Stimulated activated CD4-positive, alpha-beta T cell treated with anti-CD3 and anti-CD28 coated beads, Interleukin-15, amount 100 ng/mL, for 1 hour (primary cell): Measurements from ENCODE around the gene VDAC1.
"Not testable (repeated sequence)": the region's sequence is repeated elsewhere in the genome, so short reads cannot be mapped to it uniquely, and the experiment has no call there.

Experiments used
- DNase-seq, 2 donors: peaks; one replicate each; pipeline ENCODE4 v3.0.0-alpha.2; 2020; ENCODE audit warnings: low read depth in 1 of 2, low spot score in 1 of 2

Gene VDAC1

DNA sequence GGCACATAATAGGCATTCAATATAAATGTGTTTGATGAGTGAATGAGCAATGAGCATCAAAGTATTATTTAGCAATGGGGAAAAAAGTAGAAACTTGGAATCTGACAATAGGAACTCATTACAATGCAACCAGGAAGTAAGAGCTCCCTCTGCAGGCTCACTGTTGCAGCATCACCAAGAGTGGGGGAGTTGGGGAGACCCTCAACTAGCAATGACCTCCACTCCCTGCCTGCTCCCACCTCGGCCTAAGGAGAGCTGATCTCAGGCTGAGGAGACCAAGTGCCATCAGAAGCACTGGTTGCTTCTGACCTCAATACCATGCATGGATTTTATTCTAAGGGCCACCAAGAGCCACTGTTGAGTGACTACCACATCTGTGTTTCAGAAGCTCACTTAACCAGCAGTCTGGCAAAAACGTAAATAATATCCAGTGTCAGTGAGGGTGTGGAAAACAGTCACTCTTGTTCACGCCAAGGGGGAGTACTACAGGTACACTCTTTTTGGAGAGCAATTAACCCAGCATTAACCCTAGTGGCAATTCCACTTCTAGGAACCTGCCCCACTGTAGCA, 8.0 kb downstream of the VDAC1 start:
- no peak for DNase-seq

DNA sequence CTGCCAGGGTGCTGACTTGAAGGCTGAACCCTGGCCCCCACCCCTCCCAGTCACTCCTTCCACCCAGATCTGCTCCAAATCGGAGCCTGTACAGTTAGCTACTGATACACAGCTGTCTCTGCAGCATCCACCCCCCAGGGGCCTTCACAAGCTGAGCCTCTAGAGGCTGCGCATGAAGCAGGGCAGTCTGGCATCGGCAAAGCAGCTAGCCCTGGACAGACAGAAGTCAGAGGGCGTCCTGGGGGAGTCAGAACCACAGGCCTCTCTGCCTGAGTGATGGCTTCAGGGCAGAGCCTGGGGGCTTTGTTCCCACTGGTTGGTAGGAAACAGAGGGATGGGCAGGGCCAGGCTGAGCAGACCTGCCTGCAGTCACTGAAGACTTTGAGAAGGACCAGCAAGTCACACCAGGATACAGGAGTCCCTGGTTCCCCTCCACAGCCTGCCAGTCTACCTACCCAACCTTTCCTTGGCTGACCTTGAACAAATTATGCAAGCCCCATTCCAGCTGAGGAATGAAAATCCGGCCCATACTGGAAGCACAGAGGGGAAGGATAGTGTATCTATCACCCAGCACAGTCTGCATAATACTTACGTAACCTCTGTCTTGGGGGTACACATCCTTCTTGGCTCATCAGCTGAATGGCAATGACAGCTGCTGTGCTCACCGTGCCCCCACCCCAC, 8.8 kb downstream of the VDAC1 start:
- no peak for DNase-seq

DNA sequence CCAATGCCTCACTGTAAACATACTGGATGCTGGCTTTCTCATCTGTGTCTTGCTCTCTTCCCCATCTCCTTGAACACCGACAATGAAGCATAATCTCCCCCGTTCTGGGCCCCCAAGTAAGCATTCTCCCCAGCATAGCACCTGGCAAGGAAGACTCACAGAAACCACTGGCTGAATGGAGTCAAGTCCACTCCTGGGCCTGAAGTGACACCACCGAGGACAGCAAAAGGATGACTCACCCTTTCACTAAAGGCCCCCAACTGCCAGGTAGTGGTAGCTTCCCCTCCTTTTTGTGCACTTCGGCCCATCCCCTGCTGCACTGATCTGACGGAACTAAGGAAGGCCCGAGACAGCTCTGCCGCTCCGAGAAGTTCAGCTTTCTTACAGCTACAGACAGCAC, 9.4 kb downstream of the VDAC1 start:
- no peak for DNase-seq

DNA sequence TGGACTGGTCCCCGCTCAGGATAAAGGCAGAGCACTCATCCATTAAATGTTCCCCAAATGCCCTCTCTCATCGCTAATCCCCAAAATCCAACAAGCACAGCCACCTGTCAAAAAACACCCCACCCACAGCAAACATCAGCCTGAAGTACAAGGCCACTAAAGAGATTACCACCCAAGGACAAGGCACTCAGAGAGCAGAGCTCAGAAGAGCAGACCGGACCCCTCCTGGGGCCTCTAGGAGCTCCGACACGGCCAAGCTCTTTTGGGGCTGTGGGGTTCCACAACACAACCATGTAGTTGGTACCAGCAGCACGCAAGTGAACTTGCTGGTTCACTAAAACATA, 9.8 kb downstream of the VDAC1 start:
- no peak for DNase-seq

DNA sequence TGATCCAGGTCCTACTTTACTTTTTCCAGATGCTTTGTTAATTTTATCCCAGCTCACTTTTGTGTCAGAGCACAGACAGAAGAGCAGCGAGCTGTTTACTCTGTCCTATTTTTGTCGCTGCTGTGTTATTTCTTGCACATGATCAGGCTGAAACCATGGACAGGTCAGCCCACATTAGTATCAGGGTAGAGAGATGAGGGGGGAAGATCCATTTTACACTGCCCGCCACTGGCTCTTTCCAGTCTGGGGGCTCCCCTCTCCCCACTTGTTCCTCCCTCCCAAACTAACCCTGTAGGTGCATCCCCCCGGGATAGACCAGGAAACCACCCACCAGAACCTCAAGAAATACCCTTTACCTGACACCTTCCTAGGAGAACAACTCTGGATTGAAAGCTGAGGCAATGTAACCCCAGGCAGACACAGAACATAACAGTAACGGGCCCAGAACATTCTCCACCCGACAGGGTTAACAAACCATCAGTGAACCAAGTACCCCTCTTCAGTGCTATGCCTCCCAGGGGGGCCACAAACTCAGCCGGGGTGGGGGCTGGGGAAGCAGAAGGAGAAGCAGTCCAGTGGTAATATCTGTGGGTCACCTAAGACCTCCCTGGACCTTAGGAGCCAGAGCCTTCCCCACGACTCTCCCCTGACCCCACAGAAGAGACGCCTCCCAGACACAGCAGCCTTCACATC, 10.3 kb downstream of the VDAC1 start:
- no peak for DNase-seq

DNA sequence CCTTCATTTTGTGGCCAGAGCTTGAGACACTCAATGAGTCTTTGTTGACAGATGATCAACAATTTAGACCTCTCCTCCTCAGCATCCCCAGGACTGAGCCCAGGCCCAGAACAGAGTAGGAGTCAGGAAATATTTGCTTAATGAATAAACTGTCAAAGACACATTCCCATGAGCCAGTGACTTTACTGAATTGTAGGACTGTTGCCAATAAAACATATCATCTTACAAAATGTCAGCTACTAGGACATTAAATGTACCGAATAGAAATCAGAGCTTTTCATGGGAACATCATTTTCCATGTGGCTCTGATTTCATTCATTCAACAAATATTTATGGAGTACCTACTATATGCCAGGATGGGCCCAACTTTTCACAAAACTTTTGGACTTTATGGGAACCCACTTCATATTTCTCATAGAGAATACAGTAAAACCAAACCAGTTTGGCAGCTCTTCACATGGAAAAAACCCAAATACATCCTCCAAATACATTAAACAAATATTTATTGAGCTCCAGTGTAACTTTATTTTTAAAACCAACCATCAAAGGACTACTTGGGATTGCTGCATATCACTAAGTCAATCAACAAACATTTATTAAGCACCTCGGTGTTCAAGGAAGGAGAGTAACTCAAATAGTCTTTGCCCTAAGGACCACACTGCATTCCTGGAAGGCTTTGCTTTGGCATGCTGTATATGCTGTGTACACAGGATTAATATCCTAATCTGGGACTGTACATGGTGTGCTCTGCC, 11.4 kb downstream of the VDAC1 start:
- no peak for DNase-seq

DNA sequence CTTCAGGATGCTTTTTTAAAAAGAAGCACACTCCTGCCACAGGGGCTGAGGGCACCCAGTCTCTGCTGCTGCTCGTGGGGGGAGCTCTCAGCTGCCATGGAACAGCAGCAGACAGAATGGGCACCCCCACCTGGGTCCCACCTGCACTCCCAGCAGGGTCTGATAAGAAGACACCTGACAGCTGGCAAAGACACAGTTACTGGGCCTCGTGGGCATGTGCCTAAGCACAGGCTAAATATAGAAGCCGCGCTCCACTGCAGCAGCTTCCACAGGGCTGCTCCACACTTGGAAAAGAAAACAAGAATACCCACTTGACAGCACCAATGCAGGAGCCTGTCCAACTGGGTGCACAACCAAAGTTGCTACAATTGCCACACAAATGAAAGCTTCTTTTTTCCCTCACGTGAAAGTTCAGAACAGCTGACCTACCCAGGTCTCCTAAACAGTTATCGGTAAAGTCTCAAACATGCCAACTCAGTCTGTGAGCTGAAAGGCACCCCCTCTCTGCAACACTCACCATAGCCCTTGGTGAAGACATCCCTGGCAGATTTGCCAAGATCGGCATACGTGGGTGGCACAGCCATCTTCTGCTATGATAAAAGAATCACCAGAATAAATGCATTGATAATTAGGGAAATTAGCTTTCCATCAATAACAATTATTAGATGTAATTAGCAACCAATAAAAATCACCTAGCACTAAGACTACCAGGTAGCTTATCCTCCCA, 12.2 kb downstream of the VDAC1 start:
- DNase-seq: no peak

DNA sequence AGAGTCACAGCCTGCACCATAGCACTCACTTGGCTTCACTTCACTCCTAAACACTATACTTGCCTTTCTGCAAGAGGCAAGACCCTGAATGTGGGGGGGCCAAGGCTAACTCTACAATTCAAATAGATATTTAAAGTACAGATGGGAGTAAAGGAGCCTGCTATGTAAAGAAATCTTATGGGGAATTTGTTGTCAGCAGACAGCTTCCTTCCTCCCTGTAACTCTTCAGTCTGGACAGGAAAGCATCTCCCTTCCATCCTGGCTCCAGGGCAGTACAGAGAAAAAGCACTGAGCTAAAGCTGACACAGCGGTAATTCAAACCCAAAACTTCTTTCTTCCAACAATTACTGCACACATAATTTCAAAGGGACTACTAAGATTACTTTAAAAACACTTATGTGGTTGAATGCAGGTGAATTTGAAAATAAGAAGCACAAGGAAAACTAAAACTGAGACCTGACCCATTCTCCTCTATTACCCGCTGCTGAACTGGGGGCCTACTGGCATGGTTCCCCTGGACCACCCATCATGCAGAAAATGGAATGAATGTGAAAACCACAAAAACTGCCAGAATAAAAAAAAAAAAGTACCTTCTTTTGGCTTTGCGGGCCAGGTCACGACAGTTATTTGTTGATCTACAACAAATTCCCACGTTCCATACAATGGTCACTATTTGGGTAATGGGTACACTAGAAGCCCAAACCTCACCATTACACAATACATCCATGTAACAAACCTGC, 13.4 kb downstream of the VDAC1 start:
- DNase-seq: no peak

DNA sequence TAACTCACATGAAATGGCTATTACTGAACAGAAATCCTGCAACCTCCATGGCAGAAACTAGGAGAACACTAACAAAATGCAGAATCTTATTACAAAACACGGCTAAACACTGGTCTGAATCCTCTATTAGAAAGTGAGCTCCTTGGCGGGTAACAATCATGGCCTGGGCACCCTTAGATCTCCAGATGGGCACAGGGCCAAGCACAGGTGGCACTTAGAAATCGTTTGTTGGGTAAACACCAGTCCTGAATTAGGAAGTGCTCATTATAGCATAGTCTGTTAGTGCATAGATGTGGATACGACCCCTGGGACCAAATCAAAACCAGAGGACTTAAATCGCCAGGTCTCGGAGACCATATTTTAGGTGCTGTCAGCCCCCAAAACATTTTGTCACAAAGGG, 14.4 kb downstream of the VDAC1 start:
- no peak for DNase-seq

DNA sequence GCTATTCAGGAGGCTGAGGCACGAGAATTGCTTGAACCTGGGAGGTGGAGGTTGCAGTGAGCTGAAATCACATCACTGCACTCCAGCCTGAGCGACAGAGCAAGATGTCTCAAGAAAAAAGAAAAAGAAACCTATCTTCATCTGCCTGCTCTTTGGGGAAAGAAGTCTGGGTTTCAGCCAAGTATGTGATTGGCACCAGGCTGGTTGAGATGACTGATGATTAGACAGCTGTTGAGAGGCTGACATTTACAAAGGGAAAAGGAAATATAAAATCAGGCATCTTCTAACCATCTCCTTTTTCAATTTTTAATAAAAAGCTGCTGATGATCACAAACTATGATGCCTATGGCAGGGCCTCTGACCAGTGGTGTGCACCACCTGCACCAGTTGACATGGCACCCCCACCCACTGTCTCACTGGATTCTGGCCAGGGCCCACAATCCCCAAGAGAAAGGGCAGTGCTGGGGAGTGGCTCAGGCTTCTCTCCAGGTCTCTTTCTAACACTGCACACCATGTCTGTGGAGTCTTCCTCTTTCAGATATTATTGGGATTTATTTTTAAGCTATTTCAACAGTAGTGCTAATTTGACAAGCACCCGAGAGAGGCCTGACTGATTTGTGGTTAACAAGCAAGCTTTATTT, 19.1 kb downstream of the VDAC1 start:
- DNase-seq: no peak

DNA sequence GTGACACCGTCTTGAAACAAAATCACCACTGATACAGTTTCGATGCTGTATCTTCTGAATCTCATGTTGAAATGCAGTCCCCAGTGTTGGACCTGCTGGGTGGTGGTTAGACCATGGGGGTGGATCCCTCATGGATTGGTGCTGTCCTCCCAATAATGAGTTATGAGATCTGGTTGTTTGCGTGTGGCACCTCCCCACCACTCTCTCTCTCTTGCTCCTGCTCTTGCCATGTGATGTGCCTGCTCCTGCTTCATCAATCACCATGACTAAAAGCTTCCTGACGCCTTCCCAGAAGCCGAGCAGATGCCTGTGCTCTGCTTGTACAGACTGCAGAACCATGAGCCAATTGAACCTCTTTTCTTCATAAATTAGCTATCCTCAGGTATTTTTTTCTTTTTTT, 21.1 kb downstream of the VDAC1 start:
- no peak for DNase-seq

DNA sequence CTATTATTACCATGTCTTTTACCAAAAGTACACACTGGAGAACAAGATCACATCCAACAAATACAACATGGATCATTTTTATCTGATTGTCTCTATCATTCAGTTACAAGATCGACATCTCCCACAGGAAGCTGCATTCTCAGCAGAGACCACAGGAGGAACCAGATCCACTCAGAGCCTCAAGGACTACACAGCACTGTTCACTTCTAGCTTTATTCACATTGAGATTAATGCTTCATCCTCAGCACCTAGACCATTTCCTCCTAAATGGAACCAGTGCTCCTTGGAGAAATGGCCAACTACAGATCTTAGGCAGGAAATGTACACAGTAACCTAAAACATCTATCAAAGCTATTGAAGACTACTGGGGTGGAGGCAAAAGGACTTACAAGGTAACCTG, 23.1 kb downstream of the VDAC1 start:
- DNase-seq: no peak

DNA sequence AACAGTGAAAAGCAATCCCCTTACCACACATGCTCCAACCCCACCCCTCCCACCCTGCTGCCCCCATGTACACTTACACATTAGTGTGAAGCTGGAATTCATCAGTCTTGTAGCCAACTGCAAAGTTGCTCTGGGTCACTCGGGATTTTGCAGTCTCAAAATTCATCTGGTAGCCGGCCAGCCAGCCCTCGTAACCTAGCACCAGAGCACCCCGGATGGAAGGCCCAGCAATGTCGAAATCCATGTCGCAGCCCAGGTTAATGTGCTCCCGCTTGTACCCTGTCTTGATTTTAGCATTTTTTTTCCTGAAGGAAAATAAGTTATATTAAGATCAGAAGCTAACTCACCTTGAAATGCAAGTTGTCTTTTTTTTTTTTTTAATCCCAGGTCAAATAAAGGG, 24.1 kb downstream of the VDAC1 start:
- no peak for DNase-seq

DNA sequence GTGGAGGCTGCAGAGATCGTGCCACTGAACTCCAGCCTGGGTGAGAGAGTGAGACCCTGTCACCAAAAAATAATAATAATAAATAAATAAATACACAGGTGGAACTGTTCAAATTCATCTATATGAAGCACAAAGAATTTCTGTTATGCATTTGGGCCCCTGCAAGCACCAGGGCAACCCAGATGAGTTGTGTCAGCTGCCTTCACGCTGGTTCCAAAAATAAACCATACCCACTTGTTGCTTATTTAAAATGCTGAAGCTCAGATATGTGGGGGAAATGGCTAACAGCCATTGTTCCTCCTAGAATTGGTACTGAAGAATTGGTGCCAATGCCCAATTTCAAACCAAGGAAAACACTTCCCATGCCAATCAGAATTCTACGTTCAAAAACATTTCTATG, 25.8 kb downstream of the VDAC1 start:
- DNase-seq: no peak

DNA sequence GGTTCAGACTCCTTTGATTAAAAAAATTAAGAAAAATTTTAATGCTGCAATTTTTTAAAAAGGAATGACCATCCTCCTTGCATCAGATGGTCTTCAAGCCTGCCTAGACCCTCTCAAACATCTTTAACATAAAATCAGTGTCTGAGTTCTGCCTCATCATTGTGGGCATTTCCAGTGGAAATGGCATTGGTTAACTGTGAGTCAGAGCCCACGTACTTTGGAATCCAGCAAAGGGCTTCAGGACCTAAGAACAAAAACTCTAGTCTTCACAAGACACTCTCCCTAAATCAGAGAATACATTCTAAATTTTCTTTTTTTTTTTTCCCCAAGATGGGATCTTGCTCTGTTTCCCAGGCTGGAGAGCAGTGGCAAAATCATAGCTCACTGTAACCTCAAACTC, 26.9 kb downstream of the VDAC1 start:
- no peak for DNase-seq

DNA sequence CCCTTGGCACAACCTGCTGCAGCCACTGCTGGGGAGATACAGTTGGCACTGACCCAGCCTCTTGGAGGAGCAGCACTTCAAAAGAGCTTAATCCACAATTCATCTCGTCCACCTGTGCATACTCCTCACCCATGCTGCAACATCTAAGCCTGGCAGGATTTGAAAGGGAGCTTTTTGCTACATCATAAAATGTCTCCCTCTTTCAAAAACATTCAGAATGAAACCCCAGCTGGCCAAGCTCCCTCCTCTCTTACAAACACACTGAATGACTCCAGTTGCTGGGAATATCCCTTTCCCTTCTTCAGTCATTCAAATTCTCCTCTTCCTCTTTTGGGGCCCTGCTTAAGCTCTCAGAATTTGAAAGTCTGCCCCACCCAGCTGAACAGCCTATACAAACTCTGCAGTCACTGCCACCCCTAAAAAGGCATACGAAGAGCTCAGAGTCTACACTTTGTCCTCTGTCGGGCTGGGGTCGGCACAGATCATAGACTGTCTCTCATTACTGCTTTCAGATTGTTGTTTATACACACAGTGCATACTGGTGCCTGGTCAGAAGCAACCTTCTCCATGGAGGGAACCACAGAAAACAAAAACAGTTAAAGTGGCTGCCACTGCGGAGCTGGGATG, 27.5 kb downstream of the VDAC1 start:
- DNase-seq: no peak

DNA sequence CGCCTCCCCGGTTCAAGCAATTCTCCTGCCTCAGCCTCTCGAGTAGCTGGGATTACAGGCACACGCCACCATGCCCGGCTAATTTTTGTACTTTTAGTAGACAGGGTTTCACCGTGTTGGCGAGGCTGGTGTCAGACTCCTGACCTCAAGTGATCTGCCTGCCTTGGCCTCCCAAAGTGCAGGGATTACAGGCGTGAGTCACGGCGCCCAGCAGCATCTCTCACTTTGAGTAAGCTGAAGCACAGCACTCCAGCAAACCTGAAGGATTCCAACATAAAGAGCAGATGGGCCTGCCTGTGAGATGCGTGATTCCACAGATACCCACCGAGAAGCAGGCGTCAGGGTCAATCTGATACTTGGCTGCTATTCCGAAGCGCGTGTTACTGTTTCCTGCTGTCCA, 29.2 kb downstream of the VDAC1 start:
- DNase-seq: not testable (repeated sequence)

DNA sequence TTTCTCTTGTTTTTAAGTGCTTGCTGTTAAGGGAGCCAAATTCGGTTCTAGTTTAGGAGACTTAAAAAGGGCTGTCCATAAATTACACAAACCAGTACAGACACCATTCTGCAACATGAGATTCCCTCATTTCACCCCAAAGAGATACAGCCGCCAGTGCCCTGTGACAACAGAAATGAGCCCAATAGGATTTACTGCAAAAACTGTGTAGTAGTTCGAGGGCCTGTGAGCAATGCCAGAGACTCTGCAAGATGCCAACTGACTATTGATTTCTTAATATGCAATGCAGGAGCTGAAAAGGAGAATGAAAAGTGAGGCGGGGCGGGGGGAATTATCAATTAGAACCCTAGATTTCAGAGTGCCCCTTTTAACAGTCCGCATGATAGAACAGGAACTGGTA, 30.6 kb downstream of the VDAC1 start:
- no peak for DNase-seq

DNA sequence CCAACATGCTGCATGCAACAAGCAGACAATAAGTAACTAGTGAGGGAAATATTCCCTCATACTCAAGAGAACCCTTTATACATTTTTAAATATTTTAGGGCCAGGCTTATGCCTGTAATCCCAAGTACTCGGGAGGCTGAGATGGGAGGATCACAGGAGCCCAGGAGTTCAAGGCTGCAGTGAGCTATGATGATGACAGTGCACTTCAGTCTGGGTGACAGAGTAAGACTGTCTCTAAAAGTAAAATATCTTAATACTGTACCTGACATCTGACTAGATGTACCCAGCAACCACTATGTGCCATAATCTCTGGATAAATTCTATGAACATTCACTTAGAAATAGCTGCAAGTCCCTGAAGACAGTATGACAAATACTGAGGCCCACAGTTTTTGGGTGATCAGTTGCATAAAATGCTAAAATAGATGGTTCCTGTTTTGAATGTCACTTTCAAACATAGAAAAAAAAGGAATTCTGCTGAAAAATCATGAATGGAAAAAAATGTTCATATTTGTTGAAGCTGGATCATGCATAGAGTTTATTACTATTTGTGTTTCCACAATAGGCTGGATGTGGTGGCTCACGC, 34.4 kb downstream of the VDAC1 start:
- DNase-seq: no peak
